GM12891 (cell line): Measurements from ENCODE around the gene SCGB2A2.

Experiments used
- DNase-seq: peaks from one replicate; pipeline ENCODE4 v3.0.0; 2011; ENCODE audit warnings: low spot score; ENCODE audit not compliant: insufficient read length
- FAIRE-seq: peaks from 2 replicates; lab custom pipeline; 2011; peaks lifted over from hg19 to GRCh38; lab: Jason Lieb, UNC
- PAX5 ChIP-seq: IDR thresholded peaks from 2 replicates; pipeline ENCODE4 v1.6.1; 2011; ENCODE audit warnings: low read length, moderate library complexity, mild to moderate bottlenecking; ENCODE audit not compliant: insufficient read depth, severe bottlenecking
- POLR2A ChIP-seq: IDR thresholded peaks from 2 replicates; pipeline ENCODE4 v1.6.1; 2011; ENCODE audit warnings: low read depth, low read length, control low read depth
- POLR2AphosphoS5 ChIP-seq: IDR thresholded peaks from 2 replicates; pipeline ENCODE4 v1.6.1; 2011; ENCODE audit warnings: low read depth, low read length, control low read depth
- POU2F2 ChIP-seq: IDR thresholded peaks from 2 replicates; pipeline ENCODE4 v1.6.1; 2011; ENCODE audit warnings: low read depth, mild to moderate bottlenecking, control low read depth, low read length, moderate library complexity
- SPI1 ChIP-seq: IDR thresholded peaks from 2 replicates; pipeline ENCODE4 v1.6.1; 2011; ENCODE audit warnings: low read depth, low read length, control low read depth
- TAF1 ChIP-seq: IDR thresholded peaks from 2 replicates; pipeline ENCODE4 v1.6.1; 2011; ENCODE audit warnings: low read depth, low read length, control low read depth

Gene SCGB2A2

GRCh38 chr11:62280452-62280851, 10.5 kb downstream of the SCGB2A2 start:
- TF ChIP-seq SPI1, result no peak
- no peak for TF ChIP-seq PAX5
- no peak for TF ChIP-seq TAF1
- no peak for TF ChIP-seq POLR2AphosphoS5
- no peak for TF ChIP-seq POU2F2
- no peak for TF ChIP-seq POLR2A
- DNase-seq, result no peak
- no peak for FAIRE-seq

- DNase-seq, result no peak
- TF ChIP-seq POU2F2, result no peak
- TF ChIP-seq POLR2A, result no peak
- no peak for TF ChIP-seq SPI1
- no peak for TF ChIP-seq PAX5
- TF ChIP-seq POLR2AphosphoS5, result no peak
- no peak for TF ChIP-seq TAF1
- FAIRE-seq, result no peak
Observed at GRCh38 chr11:62295504-62295903, 25.5 kb downstream of the SCGB2A2 start.

- TF ChIP-seq POLR2AphosphoS5 (no peak), POLR2A (no peak), TAF1 (no peak), SPI1 (no peak), POU2F2 (no peak), PAX5 (no peak)
- DNase-seq, result no peak
- no peak for FAIRE-seq
Observed at GRCh38 chr11:62298975-62299374, 29.0 kb downstream of the SCGB2A2 start, which contains the start of gene SCGB1D4. Gene SCGB1D4 (minus strand): TSS chr11:62299075. CDS start chr11:62299010, 65 bp downstream.

GRCh38 chr11:62306227-62306626, 36.3 kb downstream of the SCGB2A2 start:
- TF ChIP-seq TAF1, result no peak
- no peak for TF ChIP-seq POU2F2
- TF ChIP-seq POLR2AphosphoS5, result no peak
- TF ChIP-seq PAX5, result no peak
- no peak for TF ChIP-seq POLR2A
- TF ChIP-seq SPI1, result no peak
- FAIRE-seq (no peak), DNase-seq (no peak)

GRCh38 chr11:62307950-62308349, 38.0 kb downstream of the SCGB2A2 start:
- TF ChIP-seq SPI1 (no peak), POLR2AphosphoS5 (no peak)
- FAIRE-seq, result no peak
- DNase-seq, result no peak

- no peak for FAIRE-seq
- no peak for DNase-seq
- no peak for TF ChIP-seq TAF1
- no peak for TF ChIP-seq SPI1
- no peak for TF ChIP-seq POU2F2
- no peak for TF ChIP-seq POLR2A
- no peak for TF ChIP-seq POLR2AphosphoS5
- TF ChIP-seq PAX5, result no peak
Observed at GRCh38 chr11:62309991-62310390, 40.0 kb downstream of the SCGB2A2 start.

GRCh38 chr11:62315431-62315830, 45.5 kb downstream of the SCGB2A2 start:
- DNase-seq, result no peak
- no peak for TF ChIP-seq POU2F2
- TF ChIP-seq POLR2A, result no peak
- TF ChIP-seq PAX5, result no peak
- TF ChIP-seq TAF1, result no peak
- TF ChIP-seq POLR2AphosphoS5, result no peak
- FAIRE-seq, result no peak

- TF ChIP-seq POLR2A, result no peak
- TF ChIP-seq PAX5, result no peak
- no peak for TF ChIP-seq SPI1
- no peak for TF ChIP-seq POU2F2
- no peak for TF ChIP-seq POLR2AphosphoS5
- TF ChIP-seq TAF1, result no peak
- FAIRE-seq (no peak), DNase-seq (no peak)
Observed at GRCh38 chr11:62322524-62322923, 52.6 kb downstream of the SCGB2A2 start.
